Activated T-helper 1 cell treated with Interleukin-2 at 50 U/mL for 16 hours (primary cell): Measurements from ENCODE around the gene UNC5C.

Experiments used
- DNase-seq: peaks from one replicate; pipeline ENCODE4 v3.0.0-alpha.2; 2020; ENCODE audit warnings: low read depth

UNC5C gene

DNA sequence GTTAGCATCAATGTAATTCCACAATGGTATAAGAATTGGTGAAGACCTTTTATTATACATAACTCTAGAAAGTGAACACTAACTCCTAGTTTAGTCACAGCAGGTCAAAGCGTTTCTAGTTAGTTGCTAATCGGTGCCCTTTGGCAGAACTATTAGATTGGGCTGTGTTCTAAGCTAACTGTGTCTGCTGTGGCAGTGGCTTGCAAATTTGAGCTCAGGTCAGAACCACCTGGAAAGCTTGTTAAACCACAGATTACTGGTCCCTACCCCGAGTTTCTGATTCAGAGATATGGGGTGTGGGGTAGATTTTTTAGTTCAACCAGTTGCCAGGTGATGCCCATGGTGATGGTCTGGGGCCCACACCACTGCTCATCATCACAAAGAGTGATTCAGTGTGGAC is 332.1 kb downstream of the UNC5C start:
- DNase-seq = no peak

DNA sequence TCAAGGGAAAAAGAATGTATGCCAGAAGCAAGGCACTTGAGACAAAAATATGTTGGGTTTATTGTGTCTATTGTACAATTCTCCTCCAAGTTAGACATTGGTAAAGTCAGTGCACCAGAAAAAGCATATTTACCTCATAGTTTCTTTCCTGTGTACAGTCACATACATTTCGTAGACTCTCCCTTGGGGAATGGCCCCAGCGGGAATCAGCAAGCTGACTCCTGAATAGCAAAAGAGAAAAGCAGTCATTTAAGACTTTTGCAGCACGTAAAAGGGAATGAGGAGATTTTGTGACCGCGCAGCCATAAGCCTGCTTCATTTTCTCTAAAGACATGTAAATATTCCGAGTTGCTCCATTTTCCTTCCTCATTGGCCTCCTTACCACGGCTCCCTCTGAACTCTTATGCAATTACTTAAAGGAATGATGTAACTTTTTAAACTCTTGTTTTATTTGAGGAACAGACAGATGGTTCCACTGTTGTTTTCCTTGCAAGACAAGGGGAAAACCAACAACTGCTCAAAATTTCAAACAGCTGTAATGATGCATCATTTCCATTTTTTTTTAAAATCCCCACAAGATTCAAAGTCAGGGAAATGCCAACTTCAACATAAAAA is 332.7 kb downstream of the UNC5C start:
- no peak for DNase-seq

GRCh38 chr4:95215043-95215442 is 333.7 kb downstream of the UNC5C start:
- DNase-seq = no peak

DNA sequence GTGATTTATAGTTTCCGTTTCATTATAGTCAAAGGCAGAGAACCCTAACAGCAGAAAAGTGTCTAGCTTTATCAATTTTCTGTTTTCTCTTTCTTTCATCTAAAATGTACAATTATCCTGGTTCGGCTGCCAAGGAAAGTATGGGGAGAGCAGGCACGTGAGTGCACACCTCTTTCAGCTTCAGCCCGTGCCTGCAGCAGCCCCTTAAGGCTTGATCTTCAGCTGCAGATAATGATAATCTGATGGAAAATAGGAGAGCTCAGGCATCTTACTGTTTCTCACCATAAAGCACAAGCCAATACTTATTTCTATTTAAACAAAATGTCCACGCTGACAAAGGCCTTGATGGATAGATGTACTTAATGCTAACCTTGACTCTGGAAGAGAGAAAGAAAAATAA is 334.4 kb downstream of the UNC5C start:
- no peak for DNase-seq

- DNase-seq = no peak
Measured at GRCh38 chr4:95213366-95213765, 335.4 kb downstream of the UNC5C start.

GRCh38 chr4:95212692-95213091 is 336.1 kb downstream of the UNC5C start:
- DNase-seq = no peak

- DNase-seq = no peak
Measured at GRCh38 chr4:95209927-95210326, 338.8 kb downstream of the UNC5C start.

DNA sequence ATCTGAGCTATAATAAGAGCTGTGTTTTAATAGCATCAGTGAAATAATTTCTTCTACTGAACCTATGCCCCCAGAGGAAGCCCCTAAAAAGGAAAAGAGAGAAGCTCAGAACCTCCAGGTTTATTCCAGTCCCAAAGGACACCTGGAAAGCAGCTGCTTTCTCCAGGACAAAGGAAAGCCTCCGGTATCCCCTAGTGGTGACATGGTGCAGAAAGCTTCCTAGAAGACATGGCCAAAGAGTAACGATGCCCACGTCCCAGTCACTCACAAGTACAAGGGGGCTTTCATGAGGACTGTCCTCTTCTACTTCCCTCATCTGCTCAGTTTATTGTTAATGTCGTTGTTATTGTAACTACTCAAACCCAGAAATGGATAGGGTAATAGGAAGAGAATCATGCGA is 343.9 kb downstream of the UNC5C start:
- DNase-seq = no peak

- DNase-seq = no peak
Measured at GRCh38 chr4:95204267-95204844, 344.4 kb downstream of the UNC5C start.

GRCh38 chr4:95198961-95199360 is 349.8 kb downstream of the UNC5C start:
- no peak for DNase-seq

GRCh38 chr4:95197353-95197752 is 351.4 kb downstream of the UNC5C start:
- no peak for DNase-seq

GRCh38 chr4:95193391-95194224 is 355.2 kb downstream of the UNC5C start:
- no peak for DNase-seq

GRCh38 chr4:95191537-95191936 is 357.2 kb downstream of the UNC5C start:
- DNase-seq = no peak

- no peak for DNase-seq
Measured at GRCh38 chr4:95190751-95191436, 357.9 kb downstream of the UNC5C start.

GRCh38 chr4:95188701-95189370 is 359.9 kb downstream of the UNC5C start:
- DNase-seq = no peak

DNA sequence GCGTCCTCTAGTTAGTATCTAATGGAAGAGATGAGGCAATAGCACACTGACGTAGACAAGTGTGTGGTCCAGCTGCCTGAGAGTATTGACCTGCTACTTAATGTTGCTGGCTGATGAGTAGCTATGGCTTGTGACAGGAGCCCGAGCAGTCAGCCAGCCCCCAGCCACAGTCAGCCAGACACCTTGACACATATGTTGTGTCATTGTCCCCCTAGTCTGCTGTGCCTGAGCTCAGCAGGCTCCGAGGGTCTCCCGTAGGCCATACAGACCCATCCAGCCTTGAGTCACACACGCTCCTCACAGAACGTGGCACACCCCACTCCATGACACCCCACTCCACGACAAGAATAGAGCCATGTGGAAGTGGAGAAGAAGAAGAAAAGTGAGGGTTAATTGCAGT is 362.1 kb downstream of the UNC5C start:
- DNase-seq = no peak

- no peak for DNase-seq
Measured at GRCh38 chr4:95183656-95184408, 364.9 kb downstream of the UNC5C start.

DNA sequence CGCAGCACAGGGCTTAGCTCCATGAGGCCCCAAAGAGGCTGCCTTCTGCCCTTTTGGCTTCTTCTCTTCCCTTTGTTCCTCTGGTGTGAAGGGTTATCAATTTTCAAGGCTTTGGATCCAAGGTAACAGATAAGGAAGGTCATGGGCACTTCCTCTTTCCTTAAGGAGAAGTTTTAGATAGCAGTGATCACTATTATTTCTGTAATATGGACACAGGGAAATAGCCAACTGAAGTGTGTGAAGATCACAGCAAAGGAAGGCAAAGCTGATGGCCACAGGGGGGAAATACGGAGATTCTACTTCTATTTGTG is 366.8 kb downstream of the UNC5C start:
- DNase-seq = no peak

DNA sequence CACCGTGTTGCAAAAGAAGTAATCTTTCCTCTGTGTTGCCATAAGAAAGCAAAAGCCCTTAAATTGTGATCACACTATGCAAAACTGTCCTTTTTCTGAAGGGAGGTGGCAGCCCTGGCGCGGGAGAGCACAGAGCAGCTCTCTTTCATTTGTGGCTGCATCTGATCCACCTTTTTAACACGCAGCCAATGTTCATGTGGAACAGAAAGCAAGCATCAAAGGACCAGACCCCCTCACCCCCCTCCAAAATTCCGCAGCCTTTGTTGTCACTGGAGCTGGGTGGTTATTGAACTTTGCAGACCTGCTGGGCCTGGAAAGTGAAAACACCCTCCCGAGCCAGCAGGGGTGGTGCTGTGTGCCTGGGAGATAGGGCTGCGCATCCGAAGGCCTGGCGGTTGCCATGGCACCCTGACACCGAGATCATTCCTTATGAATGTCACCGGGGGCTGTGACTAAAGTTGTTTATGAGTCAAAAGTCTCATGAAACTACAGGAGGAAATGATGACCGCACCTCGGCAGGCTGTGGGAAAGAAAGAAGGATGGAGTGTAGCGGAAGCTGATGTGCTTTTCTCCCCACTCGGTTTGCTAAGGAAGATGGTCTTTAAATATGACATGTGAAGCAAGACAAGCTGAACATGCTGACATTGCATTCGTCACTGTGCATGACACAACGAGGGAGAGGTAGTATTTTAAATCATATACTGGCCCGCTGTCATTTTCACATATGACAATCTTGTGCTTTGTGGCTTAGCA is 367.4 kb downstream of the UNC5C start:
- DNase-seq = no peak

DNA sequence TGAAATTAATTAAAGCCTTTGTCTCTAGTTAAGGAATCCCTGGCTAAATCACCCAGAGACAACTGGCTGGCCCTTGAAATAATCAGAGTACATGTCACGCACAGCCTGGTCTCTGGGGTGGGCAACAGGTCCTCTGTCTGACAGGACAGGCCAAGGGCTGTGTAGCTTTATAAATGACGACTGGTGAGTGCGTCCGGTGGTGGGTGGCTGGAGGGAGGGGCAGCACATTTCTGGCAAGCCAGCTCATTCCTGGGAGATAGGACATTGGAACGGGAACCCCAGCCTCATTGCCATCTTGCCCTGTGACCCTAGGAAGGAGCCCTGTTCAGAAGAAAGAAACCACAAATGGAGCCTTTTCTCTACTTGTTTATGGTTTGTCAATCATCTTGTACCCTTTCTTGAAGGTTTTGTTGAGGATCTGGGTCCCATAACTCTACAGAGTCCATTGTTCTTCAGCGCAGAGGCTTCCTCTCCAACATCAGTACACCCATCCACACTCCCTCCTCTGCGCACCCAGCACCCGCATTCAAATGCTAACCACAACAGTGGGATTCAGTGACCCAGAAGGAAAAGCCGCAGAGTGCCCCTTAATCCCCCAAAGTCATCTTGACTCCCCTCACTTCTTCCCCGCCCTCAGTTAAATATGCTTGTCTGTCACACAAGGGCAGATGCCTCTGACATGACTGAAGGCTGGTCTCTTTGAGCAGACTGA is 368.1 kb downstream of the UNC5C start:
- no peak for DNase-seq
